Activated gamma-delta T cell treated with anti-CD3 and anti-CD28 coated beads, Interleukin-2, amount 50 U/mL, for 16 hours (primary cell): ENCODE data around the gene RETREG1.
"Not testable (repeated sequence)": the region's sequence is repeated elsewhere in the genome, so short reads cannot be mapped to it uniquely, and the experiment has no call there.

ENCODE experiments used
- DNase-seq: peaks from one replicate; pipeline ENCODE4 v3.0.0-alpha.2; 2020; ENCODE audit warnings: low read depth

The RETREG1 gene

DNA sequence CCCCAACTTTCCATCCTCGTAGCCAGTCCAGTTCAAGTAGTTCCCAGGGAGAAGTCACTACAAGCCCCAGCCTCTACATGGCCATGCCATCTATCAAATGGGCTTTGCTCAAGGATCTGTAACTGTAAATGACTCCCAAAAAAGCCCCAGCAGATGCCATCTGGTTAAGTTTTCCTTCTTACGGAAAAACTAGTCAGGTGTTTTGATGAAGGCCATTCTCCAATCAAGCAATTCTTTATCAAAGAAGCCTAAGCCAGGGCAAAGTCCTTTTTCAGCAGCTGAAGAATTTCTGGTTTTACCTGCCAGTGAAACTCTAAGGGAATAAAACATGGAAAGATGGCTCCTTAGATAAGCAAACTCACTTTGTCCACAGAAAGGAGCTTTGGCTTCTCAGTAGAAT, 129.3 kb downstream of the RETREG1 start:
- no peak for DNase-seq

DNA sequence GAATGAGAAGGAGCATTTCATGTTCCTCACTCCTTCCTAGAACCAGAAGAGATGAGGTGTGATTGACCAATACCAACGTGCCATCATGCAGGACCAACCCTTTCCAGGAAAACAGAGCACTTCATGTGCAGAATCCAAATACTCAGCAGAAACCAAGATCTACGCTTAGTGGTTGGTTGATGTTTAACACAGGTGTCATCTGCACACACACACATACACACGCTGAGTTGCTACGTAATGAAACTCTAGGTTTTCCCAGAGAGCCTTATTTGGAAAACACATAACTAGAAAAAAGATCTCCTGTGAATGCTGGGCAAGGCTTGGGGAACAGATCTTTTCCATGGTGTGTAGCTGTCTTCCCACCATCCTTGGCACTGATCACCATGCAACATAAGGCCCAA, 130.1 kb downstream of the RETREG1 start:
- DNase-seq: no peak

DNA sequence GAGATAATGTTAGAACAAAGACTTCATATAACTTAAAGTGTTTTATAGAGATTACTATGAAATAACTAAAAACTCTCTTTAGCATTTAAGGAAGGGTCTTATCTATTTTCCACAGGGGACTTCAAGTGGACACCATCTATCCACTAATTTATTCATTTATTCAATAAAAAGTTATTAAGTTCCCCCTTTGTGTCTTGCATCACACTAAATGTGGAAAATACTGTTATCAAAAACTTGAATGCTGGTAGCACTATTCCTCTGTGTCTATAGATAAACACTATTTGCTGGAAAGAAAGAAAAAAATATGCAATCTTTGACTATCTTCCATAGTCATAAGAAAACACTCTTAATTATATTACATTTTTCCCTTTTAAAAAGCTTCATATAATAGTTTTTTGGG, 131.1 kb downstream of the RETREG1 start:
- no peak for DNase-seq

DNA sequence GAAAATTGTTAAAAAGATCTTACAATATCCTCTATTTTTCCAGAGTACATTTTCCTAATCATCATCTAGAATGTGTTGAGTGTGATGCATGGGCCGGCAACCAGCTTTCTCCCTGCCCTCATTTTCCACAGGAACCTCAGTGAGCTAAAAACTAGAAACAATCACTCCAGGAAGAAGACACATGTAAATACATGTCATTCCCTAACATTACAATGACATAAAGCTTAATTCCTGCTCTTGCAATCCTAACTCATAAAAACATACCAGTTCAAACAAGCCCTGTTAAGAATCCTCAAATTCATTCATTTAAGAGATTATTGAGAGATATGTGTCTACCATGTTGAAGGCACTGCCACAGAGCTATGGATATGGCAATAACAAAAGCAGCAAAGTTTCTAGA, 132.7 kb downstream of the RETREG1 start:
- DNase-seq: no peak

DNA sequence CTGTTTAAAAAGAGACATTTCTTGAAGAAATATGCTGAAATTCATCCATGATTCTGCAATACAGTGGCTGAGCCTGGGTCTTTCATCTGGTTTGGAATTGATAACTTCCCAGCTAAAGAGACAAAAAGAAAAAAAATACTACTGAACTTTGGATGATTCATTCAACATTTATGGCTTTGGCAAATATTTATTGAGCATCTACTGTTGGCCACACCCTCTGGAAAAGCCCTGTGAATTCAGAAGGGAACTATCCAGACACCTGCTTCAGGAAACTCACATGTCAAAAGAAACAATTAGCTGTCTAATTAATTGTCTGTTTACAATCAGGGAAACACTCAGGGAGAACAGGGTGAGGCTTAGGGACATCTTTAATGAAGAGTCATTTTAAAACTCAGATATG, 133.4 kb downstream of the RETREG1 start:
- DNase-seq: no peak

DNA sequence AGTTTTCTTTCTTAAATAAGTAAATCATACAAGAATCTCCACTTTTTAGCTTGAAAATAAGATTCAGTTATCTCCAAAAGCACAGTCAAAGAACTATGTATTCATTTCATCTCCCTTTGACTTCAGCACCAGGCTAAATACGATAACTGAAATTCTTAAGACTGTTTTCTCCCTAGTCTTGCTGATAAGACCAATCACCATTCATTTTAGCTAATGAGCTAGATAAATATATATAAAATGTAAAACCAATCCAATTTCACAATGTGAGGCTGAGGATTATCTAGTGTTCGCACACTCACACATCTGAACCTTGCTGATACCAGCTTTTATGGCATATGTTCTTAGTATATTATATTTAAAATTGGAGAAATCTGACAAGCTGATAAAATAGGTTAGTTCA, 133.9 kb downstream of the RETREG1 start:
- DNase-seq: no peak

DNA sequence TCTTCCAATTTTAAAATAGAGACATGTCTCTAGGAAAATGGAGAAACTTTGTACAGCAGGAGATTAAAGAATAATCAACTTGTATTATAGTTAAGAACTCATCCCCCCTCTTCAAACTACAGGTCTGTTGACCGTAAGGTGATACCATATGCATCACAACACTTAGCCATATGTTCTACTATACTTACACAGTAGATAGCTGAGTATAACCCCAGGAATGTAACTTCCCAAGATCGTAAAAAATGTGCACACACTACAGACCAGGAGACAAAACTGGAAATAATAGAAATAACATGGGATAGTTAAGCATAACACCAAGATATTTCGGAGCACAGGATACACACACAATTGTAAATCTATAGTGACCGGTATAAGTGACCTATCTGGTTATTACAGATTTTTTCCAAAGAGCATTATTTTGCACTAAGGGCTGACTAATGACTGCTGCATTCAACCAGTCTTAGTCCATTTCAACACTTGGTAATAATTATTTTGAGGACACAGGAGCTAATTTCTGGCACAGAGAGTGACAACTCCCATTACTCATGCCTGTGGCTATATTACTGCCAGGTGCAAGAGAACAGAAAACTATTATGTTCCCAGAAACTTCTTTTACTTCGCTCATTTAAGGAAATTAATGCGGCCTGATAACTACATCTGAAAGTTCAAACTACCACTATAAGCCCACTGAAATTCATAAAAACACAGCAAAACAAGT, 135.8 kb downstream of the RETREG1 start:
- no peak for DNase-seq

DNA sequence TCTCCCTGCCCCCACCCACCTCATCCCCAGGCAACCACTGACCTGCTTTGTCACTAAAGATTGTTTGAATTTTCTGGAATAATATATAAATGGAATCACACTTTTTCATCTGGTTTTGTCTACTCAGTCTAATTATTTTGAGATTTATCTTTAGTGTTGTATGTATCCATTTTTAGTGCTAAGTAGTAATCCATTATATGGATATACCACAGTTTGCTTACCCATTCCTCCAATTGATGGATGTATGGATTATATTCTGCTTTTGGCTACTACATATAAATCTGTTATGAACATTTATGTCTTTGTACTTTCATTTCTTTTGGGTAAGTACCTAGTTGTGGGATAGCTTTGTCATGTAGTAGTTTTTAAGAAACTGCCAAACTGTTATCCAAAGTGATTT, 136.7 kb downstream of the RETREG1 start:
- DNase-seq: no peak

DNA sequence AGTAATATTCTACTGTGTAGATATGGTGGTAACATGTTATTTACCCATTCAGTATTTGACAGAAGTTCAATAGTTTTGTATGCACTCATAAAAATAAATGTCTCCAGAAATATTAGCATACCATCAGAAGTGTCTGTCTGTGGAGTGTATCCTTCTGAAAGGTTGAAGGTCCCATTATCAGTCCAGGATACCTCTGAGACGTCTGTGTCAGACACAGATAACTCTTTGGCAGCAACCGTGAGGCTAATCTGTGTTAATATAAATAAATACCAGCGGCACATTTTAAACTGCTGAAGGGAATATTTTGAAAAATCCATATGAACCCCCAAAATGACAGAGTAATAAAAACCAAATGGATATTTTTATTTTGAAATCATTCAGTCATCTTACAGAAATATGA, 139.3 kb downstream of the RETREG1 start:
- no peak for DNase-seq

DNA sequence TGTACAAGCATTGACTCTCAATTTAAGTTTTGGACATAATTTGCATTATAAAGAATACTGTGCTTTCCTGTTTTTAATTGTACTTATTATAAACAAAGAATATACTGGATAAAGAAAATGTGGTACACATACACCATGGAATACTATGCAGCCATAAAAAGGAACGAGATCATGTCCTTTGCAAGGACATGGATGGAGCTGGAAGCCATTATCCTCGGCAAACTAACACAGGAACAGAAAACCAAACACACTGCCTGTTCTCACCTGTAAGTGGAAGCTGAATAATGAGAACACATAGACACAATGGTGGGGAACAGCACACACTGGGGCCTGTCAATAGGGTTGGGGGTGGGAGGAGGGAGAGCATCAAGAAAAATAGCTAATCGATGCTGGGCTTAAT, 140.4 kb downstream of the RETREG1 start:
- DNase-seq: not testable (repeated sequence)

DNA sequence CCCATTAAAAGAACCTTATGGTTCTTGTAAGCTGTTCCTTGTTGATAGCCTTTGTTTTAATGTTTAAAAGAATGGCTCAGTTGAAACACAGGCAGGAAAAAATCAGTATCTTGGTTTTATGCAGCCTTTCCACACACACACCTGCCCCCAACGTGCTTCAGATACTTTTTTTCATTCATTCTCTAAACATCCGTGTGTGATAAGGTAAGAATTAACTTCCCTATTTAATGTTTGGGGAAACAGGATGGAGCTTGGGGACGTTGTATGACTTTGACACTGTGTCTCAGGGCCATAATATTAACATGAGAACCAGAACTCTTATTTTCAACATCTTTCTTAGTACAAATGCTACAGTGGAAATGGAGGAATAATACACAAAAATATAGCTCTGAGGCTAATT, 145.4 kb downstream of the RETREG1 start:
- no peak for DNase-seq

DNA sequence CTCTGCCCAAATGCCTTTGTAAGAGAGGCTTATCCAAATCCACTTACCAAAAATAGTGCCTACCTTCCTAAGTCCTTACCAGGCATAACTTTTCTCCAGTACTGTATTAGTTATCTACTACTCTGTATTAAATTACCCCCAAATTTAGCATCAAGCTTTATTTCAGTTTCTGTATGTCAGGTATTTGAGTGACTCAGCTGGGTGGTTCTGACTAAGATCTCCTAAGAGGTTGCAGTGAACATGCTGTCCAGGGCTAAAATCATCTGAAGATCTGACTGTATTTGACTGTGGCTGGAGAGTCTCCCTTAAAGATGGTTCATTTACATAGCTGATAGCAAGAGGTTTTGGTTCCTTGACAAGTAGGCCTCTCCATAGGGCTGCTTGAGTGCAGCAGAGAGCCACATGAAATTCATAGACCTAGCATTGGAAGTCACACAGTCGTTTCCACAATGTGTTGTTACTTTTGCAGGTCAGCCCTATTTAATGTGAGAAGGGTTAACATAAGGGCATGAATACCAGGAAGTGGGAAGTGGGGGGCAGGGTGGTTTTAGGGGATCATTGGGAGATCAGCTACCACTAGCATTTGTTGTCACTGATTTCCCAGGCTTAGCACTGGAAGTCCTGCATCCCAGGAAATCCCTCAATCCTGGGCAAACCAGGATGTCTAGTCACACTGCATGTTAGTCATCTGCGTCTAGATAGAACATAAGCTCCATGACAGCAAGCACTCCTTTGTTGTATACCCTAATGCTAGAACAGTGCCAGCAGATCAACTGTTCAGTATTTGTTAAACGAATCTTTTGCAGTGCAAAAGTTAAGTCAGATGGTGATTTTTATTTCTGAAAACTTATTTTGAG, 149.2 kb downstream of the RETREG1 start:
- no peak for DNase-seq

DNA sequence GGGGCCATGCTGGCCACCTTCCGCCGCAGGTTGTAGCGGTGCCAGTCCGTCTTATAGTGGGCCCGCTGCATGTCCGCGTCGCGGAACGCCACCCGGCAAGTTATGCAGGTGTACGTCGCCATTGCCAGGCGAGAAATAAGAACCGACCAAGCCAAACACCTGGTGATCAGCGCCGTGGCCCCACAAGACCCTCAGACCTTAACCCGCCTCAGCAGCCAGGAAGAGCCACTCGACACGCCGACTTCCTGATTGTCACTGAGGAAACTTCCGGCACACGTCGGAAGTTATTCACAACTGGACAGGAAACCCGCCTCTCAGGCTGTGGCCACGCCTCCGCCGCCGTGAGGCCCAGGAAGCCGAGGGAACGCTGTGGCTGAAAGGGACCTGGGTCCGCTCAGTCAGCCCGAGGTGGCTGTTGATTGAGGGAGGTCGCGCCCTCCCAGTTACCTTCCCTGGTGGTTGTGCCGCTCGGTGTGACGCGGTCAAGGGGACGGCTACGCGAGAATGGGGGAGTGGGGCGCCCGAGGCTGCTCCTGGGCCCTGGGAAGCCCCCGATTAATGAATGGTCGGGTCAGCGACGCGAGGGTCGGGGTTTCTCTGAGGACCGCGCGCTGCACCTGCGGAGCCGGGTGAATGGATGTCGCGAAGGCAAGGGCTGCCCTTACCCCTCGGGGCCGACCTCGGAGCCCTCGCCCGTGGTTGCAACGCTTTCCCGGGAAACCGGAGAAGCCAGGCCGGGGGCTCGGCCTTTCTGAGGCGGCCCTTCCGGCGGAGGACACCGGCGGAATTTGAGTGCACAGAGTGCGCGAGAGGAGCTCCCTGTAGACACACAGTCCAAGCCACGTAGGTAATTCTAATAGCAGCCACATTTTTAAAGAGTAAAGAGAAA, 151.0 kb downstream of the RETREG1 start, which contains the start of gene ZNF622:
Gene ZNF622, minus strand, starts transcription at position 257 of the 889 bp plus-strand sequence. Its CDS starts 135 bp downstream, at position 122.
- peak; percentile 83 for DNase-seq

DNA sequence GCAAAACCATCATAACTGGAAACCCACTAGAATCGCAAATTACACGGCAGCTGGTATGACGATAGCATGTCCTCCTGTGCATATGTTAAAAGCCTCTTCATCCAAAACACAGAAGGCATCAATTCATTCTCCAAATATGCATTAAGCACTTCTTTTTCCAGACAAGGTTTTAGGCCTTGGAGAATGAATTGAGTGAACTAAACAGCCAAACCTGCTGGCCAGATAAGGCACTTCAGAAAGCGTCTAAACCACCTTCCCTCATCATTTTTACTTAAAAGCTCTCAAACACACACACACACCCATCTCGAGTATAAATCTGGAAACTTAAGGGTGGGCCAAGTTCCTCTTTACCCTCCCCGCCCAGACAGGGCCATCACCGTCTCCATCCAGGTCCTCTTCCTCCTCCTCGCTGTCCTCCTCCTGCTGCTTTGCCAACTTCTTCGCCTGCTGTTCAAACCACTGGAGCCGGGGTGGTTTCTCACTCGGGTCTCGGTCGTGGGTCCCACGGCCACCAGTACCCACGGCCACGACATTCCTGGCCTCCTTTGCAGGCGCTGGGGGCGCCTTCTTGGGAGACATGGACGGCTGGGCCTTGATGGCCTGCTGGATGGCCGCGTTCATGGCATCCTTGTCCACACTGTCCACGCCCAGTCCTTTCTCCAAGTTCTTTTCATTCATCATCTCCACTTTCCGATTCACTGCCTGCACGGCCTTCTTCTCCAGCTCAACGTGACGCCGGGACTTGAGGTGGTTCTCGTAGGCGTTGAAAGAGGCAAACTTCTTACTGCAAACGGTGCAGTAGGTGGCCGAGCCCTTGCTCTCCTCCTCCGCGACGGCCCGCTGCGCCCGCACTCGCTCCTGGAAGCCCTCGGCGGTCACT, 151.9 kb downstream of the RETREG1 start:
- DNase-seq: no peak

DNA sequence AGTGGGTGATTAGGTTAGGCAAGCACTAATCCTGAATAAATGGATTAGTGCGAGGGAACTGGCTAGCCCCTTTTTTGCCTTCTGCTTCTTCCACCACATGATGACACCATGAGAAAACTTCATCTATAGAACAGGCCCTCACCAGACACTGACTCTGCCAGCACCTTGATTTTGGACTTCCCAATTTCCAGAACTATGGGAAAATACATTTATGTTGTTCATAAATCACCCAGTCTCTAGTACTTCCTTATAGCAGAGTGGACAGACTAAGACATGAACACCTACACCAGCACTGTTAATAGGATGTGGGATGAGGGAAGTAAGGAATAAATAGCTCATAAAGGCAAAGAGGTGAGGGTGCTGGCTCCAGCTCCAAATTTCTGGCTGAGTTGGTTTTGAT, 152.6 kb downstream of the RETREG1 start:
- DNase-seq: no peak

DNA sequence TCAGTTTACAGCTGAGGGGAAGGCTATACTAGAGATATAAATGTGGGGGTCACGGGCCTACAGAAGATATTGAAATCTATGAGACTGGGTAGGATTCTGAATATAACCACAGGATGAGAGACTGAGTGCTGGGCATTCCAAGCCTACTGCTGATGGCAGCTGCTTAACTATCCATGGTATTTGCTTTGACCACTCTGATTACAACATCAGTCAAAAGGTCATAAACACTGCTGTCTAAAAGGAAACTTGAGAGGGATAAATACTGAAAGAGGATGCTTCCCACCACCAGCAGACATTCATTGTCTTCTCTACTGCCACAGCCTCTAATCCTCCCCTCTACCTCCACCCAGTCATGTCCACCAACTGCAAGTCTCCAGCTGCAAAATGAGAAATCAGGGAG, 155.0 kb downstream of the RETREG1 start:
- DNase-seq: no peak

DNA sequence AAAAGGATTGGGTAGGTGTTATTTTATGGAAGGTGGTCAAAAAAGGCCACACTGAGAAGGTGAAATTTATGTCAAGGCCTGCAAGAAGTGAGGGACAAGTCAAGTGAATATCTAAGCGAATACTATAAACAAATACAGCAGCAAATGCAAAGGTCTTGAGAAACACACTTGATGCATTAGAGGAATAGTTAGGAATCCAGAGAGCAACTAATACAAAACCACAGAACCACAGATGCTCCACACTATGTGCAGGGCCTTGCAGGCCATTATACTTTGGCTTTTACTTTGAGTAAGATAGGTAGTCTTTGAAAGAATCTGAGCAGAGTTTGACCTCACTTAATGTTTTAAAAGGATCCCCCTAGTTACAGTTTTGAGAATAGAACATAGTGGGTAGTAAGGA, 155.8 kb downstream of the RETREG1 start:
- no peak for DNase-seq

DNA sequence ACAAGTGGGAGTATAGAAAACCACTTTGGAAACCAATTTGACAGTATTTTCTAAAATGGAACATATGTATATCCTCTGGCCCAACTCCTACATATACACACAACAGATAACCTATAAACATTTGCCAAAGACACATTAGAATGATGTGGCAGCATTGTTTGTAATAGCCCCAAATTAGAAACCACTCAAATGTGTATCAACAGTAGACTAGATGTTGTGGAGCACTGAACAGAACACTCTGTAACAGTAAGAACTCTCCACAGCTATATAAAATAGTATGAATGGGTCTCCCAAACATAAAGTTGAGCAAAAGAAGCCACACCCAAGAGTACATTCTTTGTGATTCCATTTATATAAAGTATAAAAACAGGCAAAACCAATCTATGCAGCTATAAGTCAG, 157.3 kb downstream of the RETREG1 start:
- DNase-seq: no peak

DNA sequence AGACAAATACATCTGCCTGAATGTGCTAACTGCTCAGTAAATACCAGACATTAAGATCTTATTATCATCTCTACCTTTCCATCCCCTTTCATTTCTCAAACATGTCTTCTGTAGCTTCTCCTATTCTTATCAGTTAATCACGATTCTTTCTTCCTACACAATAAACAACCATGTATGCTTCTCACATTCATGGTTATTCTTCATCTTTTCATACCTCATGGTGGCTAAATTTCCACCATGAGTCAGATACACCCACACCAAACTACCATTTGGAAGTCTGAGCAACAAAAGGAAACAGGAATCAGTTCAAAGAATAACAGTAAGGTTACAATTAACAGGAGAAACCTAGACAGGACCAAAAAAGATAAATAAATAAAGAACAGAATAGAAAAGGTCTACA, 158.9 kb downstream of the RETREG1 start:
- no peak for DNase-seq

DNA sequence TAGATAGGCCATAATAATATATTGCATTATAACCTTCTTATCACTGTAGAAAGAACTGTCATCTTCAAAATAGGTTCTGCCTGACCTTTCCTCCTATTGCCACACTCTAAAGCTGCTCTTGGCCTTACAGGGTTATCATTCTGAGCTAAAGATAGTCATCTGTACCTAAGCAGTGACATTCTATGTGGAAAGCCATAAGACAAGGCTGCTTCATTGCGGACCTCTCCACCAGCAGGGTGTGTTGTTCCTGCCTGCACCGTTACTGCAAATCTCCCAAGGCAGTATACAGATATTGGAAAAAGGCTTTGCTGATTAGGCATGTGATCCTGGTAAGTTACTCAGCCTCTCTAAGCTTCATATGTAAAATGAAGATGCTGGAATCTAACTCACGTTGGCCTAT, 159.3 kb downstream of the RETREG1 start:
- no peak for DNase-seq

DNA sequence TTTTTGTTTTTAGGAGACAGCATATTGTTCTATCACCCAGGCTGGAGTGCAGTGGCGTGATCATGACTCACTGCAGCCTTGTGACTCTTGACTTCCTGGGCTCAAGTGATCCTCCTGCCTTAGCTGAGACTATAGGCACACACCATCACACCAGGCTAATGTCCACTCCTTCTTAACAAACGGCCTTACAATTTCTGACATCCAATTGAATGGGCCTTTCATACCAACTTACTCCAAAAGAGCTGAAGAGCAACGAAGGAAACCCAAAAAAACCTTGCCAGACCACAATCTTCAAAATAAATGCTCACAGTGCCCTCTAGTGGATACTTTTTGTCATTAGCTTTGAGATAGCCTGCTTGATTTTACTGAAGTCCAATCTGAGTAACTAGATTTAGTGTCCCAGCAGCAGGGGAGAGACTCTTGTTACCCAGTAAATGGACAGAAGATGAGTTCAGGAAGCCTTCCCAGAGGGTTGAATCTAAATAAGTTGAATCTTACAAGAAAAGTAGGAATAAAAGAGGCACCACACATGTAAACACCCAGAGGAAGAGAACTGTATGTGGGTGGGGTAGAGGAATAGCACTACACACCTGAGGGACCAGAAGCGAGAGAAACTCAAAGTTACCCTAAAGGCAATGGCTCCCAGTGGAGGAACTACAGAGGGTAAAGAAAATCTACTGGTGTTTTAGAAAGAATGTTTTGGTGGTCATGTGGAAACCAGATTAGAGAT, 160.5 kb downstream of the RETREG1 start:
- no peak for DNase-seq
